GM10266 (cell line): ENCODE measurements around the gene MAGI2.

Experiments used
- DNase-seq: peaks from one replicate; pipeline ENCODE4 v3.0.0; 2012; ENCODE audit errors: extremely low spot score
- CTCF ChIP-seq: IDR thresholded peaks from 2 replicates; pipeline ENCODE4 v1.5.1; 2012; ENCODE audit warnings: mild to moderate bottlenecking, low read depth; ENCODE audit not compliant: control insufficient read depth, insufficient read depth; ENCODE audit errors: missing control alignments

The MAGI2 gene

DNA sequence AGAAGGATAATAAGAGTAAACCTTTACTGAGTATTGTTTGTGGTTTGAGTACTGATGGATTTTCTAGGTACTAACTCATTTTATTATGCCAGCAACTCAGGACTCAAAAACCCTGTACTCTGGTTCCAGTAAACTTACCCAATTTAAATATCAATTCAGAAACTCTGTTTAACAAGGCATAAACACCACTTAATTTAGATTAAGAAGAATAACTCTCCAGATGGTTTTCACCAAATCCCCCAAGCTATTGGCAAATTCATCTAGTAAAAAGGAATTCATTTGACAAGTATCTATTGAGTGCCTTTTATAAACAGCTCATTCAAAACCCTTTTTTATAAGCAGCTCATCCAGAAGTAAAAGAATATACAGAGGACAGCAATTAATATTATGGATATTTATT lies 1082.5 kb downstream of the MAGI2 start:
- DNase-seq = no peak
- no peak for TF ChIP-seq CTCF

DNA sequence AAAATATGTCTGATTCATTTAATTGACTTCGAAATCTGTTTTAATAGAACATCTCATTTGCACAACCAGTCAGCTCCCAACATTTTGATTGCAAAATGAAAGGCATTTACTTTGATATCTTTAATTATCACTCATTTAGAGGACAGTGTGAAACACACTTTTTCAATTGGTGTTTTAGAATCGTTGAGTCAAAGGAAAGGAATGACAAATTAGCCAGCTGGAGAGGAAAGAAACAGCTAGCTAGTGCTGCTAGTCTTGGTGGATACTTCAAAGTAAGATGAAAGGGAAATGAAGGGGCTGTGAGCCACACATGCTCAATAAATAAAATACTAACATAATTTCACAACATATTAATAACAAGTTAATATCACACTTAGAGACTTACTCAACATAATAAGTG lies 1084.7 kb downstream of the MAGI2 start:
- DNase-seq = no peak
- TF ChIP-seq CTCF = no peak

- no peak for TF ChIP-seq CTCF
- DNase-seq = no peak
These were observed 1086.1 kb downstream of the MAGI2 start for GRCh38 chr7:78367280-78367773.

- no peak for DNase-seq
- TF ChIP-seq CTCF = no peak
These were observed 1089.6 kb downstream of the MAGI2 start for GRCh38 chr7:78363866-78364265.

- DNase-seq = no peak
- no peak for TF ChIP-seq CTCF
These were observed 1093.6 kb downstream of the MAGI2 start for GRCh38 chr7:78359836-78360235.

DNA sequence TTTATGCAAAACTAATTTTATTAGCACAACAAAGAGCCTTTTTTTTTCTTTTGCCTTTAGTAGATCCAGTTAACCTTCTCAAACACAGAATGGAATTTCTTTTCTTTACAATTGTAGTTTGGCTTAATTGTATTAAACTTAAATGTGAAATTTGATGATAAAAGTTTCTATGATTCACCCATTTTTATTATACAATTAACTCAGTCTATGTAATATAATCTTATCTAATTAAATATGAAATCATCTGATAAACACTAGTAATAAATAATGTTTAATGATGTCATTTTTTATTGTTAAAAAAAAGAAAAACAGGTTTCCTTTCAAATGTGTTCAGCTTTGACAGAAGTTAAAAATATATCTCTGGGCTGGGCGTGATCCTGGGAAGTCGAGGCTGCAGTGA lies 1095.8 kb downstream of the MAGI2 start:
- TF ChIP-seq CTCF = no peak
- no peak for DNase-seq

DNA sequence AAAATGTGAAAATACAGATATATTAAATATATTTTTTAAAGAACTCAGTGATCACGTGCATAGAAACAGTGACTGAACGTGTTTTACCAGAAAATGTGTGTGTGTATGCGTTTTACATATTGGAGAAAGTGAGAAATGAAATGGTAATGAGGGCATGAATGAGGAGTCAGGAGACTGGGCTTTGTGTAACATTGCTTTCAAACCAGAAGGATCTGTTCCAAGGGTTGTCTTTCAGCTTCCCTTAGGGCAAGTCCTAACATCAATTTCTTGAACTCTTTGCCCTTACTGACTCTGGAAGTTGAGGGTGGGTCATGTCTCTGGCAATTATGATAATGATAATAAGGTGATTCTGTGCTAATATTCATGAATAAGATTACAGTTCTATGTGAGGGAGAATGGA lies 1097.6 kb downstream of the MAGI2 start:
- TF ChIP-seq CTCF = no peak

More for the DNA sequence above, 1097.6 kb downstream of the MAGI2 start:
- no peak for DNase-seq
